HEK293T (cell line): Measurements from ENCODE around the gene EXOC4.

Experiments used
- ARNT ChIP-seq: fragments of 450-650 bp; IDR thresholded peaks from 2 replicates; pipeline ENCODE4 v1.6.1; 2017; ENCODE audit warnings: mild to moderate bottlenecking
- BHLHE40 ChIP-seq: fragments of 450-650 bp; IDR thresholded peaks from 2 replicates; pipeline ENCODE4 v1.6.1; 2016; ENCODE audit warnings: mild to moderate bottlenecking, moderate library complexity, borderline replicate concordance
- CTBP1 ChIP-seq: fragments of 450-650 bp; IDR thresholded peaks from 2 replicates; pipeline ENCODE4 v1.6.1; 2016; ENCODE audit warnings: borderline replicate concordance
- ELF4 ChIP-seq: fragments of 450-650 bp; IDR thresholded peaks from 2 replicates; pipeline ENCODE4 v1.6.1; 2017; ENCODE audit warnings: antibody characterized with exemption
- FOXA1 ChIP-seq: fragments of 450-650 bp; IDR thresholded peaks from 2 replicates; pipeline ENCODE4 v1.6.1; 2016; ENCODE audit warnings: mild to moderate bottlenecking
- FOXK2 ChIP-seq: fragments of 450-650 bp; IDR thresholded peaks from 2 replicates; pipeline ENCODE4 v1.6.1; 2016; ENCODE audit warnings: mild to moderate bottlenecking
- FOXM1 ChIP-seq: fragments of 450-650 bp; IDR thresholded peaks from 2 replicates; pipeline ENCODE4 v1.6.1; 2017; ENCODE audit warnings: mild to moderate bottlenecking, borderline replicate concordance
- L3MBTL2 ChIP-seq: fragments of 450-650 bp; conservative IDR thresholded peaks from 2 replicates; pipeline ENCODE4 v1.6.1; 2016; ENCODE audit warnings: mild to moderate bottlenecking
- LEF1 ChIP-seq: fragments of 450-650 bp; IDR thresholded peaks from 2 replicates; pipeline ENCODE4 v1.6.1; 2017; ENCODE audit warnings: mild to moderate bottlenecking, borderline replicate concordance
- NFRKB ChIP-seq: fragments of 450-650 bp; IDR thresholded peaks from 2 replicates; pipeline ENCODE4 v1.6.1; 2016; ENCODE audit warnings: mild to moderate bottlenecking, moderate library complexity
- PKNOX1 ChIP-seq: fragments of 450-650 bp; IDR thresholded peaks from 2 replicates; pipeline ENCODE4 v1.6.1; 2016
- SUZ12 ChIP-seq: fragments of 450-650 bp; IDR thresholded peaks from 2 replicates; pipeline ENCODE4 v1.6.1; 2016; ENCODE audit warnings: mild to moderate bottlenecking

DNA sequence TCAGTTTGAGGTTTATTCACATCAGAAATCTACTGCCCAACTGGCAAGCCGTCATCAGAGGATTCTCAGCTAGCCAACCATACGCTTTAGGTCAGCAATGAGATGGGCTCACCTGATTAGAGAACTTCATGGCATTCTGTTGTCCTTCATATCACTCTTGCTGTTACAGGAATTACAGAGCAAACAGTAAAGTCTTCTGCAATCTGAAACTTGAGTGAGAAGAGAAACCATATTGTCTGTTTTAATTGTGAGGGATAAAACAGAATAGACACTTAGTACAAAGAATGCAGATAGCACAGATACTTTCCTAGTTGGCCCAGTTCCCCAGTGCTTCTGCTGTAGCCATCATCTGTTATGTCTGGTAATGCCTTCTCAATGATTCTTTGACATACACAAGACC lies 366.6 kb downstream of the EXOC4 start:
- TF ChIP-seq CTBP1 = no peak
- TF ChIP-seq FOXM1 = no peak
- TF ChIP-seq ELF4 = no peak
- TF ChIP-seq FOXK2 = no peak
- TF ChIP-seq L3MBTL2 = no peak
- no peak for TF ChIP-seq BHLHE40
- no peak for TF ChIP-seq FOXA1
- TF ChIP-seq ARNT = no peak
- no peak for TF ChIP-seq PKNOX1
- no peak for TF ChIP-seq NFRKB
- TF ChIP-seq LEF1 = no peak
- TF ChIP-seq SUZ12 = no peak
